GM18505 (cell line): ENCODE data around the gene SERPINA4.

Source experiments
- ATAC-seq: cut with Tn5 transposase; IDR thresholded peaks from one replicate; pipeline ENCODE4 v1.9.1; 2021; ENCODE audit not compliant: unreplicated experiment
- POLR2A ChIP-seq: IDR thresholded peaks from 4 replicates; pipeline ENCODE4 v1.6.1; 2011; ENCODE audit warnings: borderline replicate concordance; ENCODE audit not compliant: insufficient read depth, insufficient read length; ENCODE audit errors: extremely low read depth

Gene SERPINA4

GRCh38 chr14:94560751-94561655 lies at the start of gene SERPINA4:
TSS of gene SERPINA4 (plus strand) at chr14:94561442. CDS start at chr14:94563483, 2,041 bp downstream.
- ATAC-seq, result no peak
- TF ChIP-seq POLR2A, result no peak

GRCh38 chr14:94514351-94514750 lies 46.9 kb upstream of the SERPINA4 start:
- no peak for TF ChIP-seq POLR2A
- no peak for ATAC-seq

GRCh38 chr14:94515426-94515825 lies 45.8 kb upstream of the SERPINA4 start:
- ATAC-seq, result no peak
- TF ChIP-seq POLR2A, result no peak

GRCh38 chr14:94515856-94516255 lies 45.4 kb upstream of the SERPINA4 start:
- ATAC-seq, result no peak
- TF ChIP-seq POLR2A, result no peak

- no peak for ATAC-seq
- no peak for TF ChIP-seq POLR2A
Measured at GRCh38 chr14:94517248-94517640, 44.0 kb upstream of the SERPINA4 start.

- ATAC-seq, result no peak
- TF ChIP-seq POLR2A, result no peak
Measured at GRCh38 chr14:94517641-94518257, 43.5 kb upstream of the SERPINA4 start.

- no peak for ATAC-seq
- TF ChIP-seq POLR2A, result no peak
Measured at GRCh38 chr14:94521375-94522114, 39.7 kb upstream of the SERPINA4 start.

- ATAC-seq, result no peak
- no peak for TF ChIP-seq POLR2A
Measured at GRCh38 chr14:94522115-94522724, 39.0 kb upstream of the SERPINA4 start.

GRCh38 chr14:94523265-94523664 lies 38.0 kb upstream of the SERPINA4 start:
- TF ChIP-seq POLR2A, result no peak

GRCh38 chr14:94524093-94524492 lies 37.1 kb upstream of the SERPINA4 start:
- no peak for ATAC-seq
- no peak for TF ChIP-seq POLR2A

More at GRCh38 chr14:94523265-94523664, 38.0 kb upstream of the SERPINA4 start:
- ATAC-seq, result no peak

- TF ChIP-seq POLR2A, result no peak
- no peak for ATAC-seq
Measured at GRCh38 chr14:94531187-94531586, 30.1 kb upstream of the SERPINA4 start.

- ATAC-seq, result no peak
- TF ChIP-seq POLR2A, result no peak
Measured at GRCh38 chr14:94532447-94532846, 28.8 kb upstream of the SERPINA4 start.

- TF ChIP-seq POLR2A, result no peak
Measured at GRCh38 chr14:94535506-94535905, 25.7 kb upstream of the SERPINA4 start.

More at GRCh38 chr14:94535506-94535905, 25.7 kb upstream of the SERPINA4 start:
- no peak for ATAC-seq
